PC-9 (cell line): ENCODE measurements around the gene SCARB1. TPM values are rescaled to one million over a fixed set of nuclear protein-coding genes. Genes with fewer than 3 reads are reported as not detected.

Source experiments
- BruUV-seq: library from RNA; stranded (reverse); fragments of 400-500 nt; replicated peaks from 2 replicates; lab custom pipeline; 2021; lab: Mats Ljungman, UMichigan
- CTCF ChIA-PET: fragments of 300-600 bp; sonication (Branson Sonifier 250); formaldehyde crosslinking; loops from one replicate; lab custom pipeline; 2022; ENCODE audit warnings: antibody characterized with exemption; lab: Charles Lee
- POLR2A ChIA-PET: fragments of 300-600 bp; sonication (Branson Sonifier 250); formaldehyde crosslinking; loops from one replicate; lab custom pipeline; 2022; ENCODE audit warnings: antibody characterized with exemption; ENCODE audit not compliant: unreplicated experiment; lab: Charles Lee
- DNase-seq, 2 experiments: peaks; one replicate each; pipeline versions ENCODE4 v3.0.0 to v3.0.0-alpha.2; 2015 to 2022; ENCODE audit warnings: mixed read lengths in 1 of 2
- H2AFZ ChIP-seq: fragments of 200-600 bp; sonication (generic); 2 replicates; pipeline ENCODE4 v1.8.1; 2017; ENCODE audit warnings: antibody characterized with exemption
- H3F3A ChIP-seq: fragments of 200-600 bp; sonication (generic); 2 replicates; pipeline ENCODE4 v1.8.1; 2017; ENCODE audit warnings: antibody characterized with exemption, mild to moderate bottlenecking, low read depth; ENCODE audit not compliant: insufficient read depth
- H3K27ac ChIP-seq: fragments of 200-600 bp; sonication (generic); 2 replicates; pipeline ENCODE4 v1.6.1; 2016; ENCODE audit warnings: mixed run types
- H3K27me3 ChIP-seq: fragments of 200-600 bp; sonication (generic); 2 replicates; pipeline ENCODE4 v1.6.1; 2016; ENCODE audit warnings: low read depth, mixed run types; ENCODE audit not compliant: insufficient read depth
- H3K36me3 ChIP-seq: fragments of 200-600 bp; sonication (generic); 2 replicates; pipeline ENCODE4 v1.6.1; 2016; ENCODE audit warnings: low read depth, mixed run types
- H3K4me1 ChIP-seq: fragments of 200-600 bp; sonication (generic); replicated peaks from 2 replicates; pipeline ENCODE4 v1.6.1; 2016; ENCODE audit warnings: mixed run types; ENCODE audit not compliant: insufficient read depth
- H3K4me2 ChIP-seq: fragments of 200-600 bp; sonication (generic); 2 replicates; pipeline ENCODE4 v1.6.1; 2017; ENCODE audit warnings: mixed run types
- H3K4me3 ChIP-seq: fragments of 200-600 bp; sonication (generic); 2 replicates; pipeline ENCODE4 v1.6.1; 2016; ENCODE audit warnings: mixed run types
- H3K79me2 ChIP-seq: fragments of 200-600 bp; sonication (generic); 2 replicates; pipeline ENCODE4 v1.6.1; 2017; ENCODE audit warnings: low read depth, mixed run types
- H3K9me2 ChIP-seq: fragments of 200-600 bp; sonication (generic); 2 replicates; pipeline ENCODE4 v1.8.1; 2017; ENCODE audit warnings: mild to moderate bottlenecking; ENCODE audit not compliant: insufficient read depth
- H3K9me3 ChIP-seq: fragments of 200-600 bp; sonication (generic); 2 replicates; pipeline ENCODE4 v1.8.1; 2016; ENCODE audit warnings: low read depth; ENCODE audit not compliant: insufficient read depth
- H4K20me1 ChIP-seq: fragments of 200-600 bp; sonication (generic); 2 replicates; pipeline ENCODE4 v1.8.1; 2017; ENCODE audit not compliant: insufficient read depth
- EZH2 ChIP-seq: fragments of 200-600 bp; sonication (generic); IDR thresholded peaks from 2 replicates; pipeline ENCODE4 v1.8.0; 2017; ENCODE audit warnings: antibody characterized with exemption, low read depth
- intact Hi-C: fragments of 100-400 bp; cut with micrococcal nuclease; formaldehyde crosslinking; loops from one replicate; pipeline ENCODE4 v1.10.0; 2022; ENCODE audit not compliant: unreplicated experiment
- total RNA-seq: library from RNA; stranded (reverse); gene quantifications from 2 replicates; pipeline ENCODE4 v1.2.3, GENCODE V29; 2021
- TF ChIP-seq, protein P1 (sequence below): fragments of 200-600 bp; sonication (generic); conservative IDR thresholded peaks from 2 replicates; pipeline ENCODE4 v1.6.1; 2017; ENCODE audit warnings: mixed run types, antibody characterized with exemption, mild to moderate bottlenecking, moderate library complexity

The SCARB1 gene
- total RNA-seq, 1 experiment from 2014 or later, result 49.6 TPM

DNA sequence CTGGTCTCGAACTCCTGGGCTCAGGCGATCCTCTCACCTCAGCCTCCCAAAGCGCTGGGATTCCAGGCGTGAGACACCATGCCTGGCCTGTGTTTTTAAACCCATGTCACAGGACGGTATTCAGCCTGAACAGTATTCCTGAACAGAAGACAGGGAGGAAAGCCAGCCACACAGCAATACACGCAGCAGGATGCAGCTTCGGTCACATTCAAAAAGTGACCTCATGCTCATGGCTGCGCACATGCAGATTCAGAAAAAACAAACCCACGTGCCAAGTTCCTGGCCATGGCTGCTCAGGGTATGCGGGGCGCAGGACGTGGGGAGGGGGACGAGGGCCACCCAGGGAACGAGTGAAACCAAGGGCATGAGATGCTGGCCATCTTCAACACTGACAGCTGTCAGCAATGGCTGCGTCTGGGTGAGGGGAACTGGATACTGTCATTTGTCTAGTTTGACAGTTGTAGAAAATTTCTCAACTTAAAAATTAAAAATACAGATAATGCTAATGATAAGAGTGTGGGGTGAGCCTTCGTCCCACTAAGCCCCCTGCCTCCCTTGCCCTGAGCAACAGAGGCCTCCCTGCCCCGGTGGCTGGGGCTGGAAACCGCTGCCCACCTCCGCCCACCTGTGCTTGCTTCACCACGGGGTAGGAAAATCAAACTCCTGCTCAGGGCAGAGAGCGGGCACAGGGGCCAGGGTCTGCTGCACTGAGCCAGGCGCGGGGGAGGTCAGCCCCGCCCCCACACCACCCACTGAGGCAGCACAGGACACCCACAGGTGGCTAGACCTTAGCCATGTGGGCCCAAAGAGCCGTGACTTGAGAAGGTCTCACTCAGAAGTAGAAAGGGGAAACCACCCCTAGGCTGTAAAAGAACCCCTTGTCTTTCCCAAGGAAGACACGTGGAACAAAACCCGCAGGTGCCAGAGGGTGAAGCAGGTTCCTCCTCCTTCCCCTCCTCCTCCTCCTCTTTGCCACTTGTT lies 84.2 kb downstream of the SCARB1 start:
- Histone ChIP-seq H3F3A (no peaks in the 10 kb centered on the region; the same call in 1 of the 2 replicates), H3K27me3 (no peaks in the 10 kb centered on the region), H3K9me3 (no peaks in the 10 kb centered on the region), H3K9me2 (no peaks in the 10 kb centered on the region), H3K36me3 (no peaks in the 10 kb centered on the region), H3K4me1 (no peaks in the 10 kb centered on the region; the same call in 1 of the 2 replicates), H3K27ac (no peak overlapping the region), H3K79me2 (no peaks in the 10 kb centered on the region), H2AFZ (no peak overlapping the region), H3K4me2 (no peak overlapping the region), H4K20me1 (no peaks in the 10 kb centered on the region), H3K4me3 (no peak overlapping the region)
- CTCF ChIA-PET, result no interaction called here
- no peak for DNase-seq
- POLR2A ChIA-PET, result no interaction called here
- TF ChIP-seq, protein P1, sequence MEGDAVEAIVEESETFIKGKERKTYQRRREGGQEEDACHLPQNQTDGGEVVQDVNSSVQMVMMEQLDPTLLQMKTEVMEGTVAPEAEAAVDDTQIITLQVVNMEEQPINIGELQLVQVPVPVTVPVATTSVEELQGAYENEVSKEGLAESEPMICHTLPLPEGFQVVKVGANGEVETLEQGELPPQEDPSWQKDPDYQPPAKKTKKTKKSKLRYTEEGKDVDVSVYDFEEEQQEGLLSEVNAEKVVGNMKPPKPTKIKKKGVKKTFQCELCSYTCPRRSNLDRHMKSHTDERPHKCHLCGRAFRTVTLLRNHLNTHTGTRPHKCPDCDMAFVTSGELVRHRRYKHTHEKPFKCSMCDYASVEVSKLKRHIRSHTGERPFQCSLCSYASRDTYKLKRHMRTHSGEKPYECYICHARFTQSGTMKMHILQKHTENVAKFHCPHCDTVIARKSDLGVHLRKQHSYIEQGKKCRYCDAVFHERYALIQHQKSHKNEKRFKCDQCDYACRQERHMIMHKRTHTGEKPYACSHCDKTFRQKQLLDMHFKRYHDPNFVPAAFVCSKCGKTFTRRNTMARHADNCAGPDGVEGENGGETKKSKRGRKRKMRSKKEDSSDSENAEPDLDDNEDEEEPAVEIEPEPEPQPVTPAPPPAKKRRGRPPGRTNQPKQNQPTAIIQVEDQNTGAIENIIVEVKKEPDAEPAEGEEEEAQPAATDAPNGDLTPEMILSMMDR, result no peak
- TF ChIP-seq EZH2, result no peak
- BruUV-seq, result no TSS peak
- intact Hi-C loops, result loop anchor here (10.0 kb wide), 1 partner anchor 975 kb away; no protein-coding TSS in a partner anchor

DNA sequence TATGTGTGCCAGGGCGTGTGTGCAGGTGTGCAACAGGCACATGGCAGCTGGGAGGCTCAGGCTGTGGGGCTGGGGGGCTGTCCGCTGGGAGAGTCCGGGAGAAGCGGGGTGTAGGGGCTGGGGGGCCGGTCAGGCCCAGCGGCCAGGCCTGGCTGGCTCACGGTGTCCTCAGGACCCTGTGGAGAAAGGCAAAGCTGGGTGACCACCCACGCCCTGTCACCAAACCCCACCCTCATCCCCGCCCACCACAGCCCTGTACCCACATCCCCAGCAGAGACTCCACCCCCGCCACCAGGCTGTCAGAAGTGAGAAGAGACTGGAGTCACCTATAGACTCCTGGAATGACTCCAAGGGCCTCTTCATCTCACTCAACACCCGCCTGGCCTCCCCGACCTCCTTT lies 85.3 kb downstream of the SCARB1 start:
- no peak overlapping the region for H3K4me3 ChIP-seq
- no peaks in the 10 kb centered on the region; the same call in 1 of the 2 replicates for H3K4me1 ChIP-seq
- BruUV-seq, result no TSS peak
- no peak overlapping the region for H2AFZ ChIP-seq
- no peak for TF ChIP-seq EZH2
- TF ChIP-seq, protein P1, result no peak
- H4K20me1 ChIP-seq, result no peaks in the 10 kb centered on the region
- intact Hi-C loops, result loop anchor here (10.0 kb wide), 1 partner anchor 974 kb away; no protein-coding TSS in a partner anchor
- no peaks in the 10 kb centered on the region for H3K27me3 ChIP-seq
- H3K27ac ChIP-seq, result no peak overlapping the region
- no peaks in the 10 kb centered on the region for H3K79me2 ChIP-seq
- CTCF ChIA-PET, result no interaction called here
- no peaks in the 10 kb centered on the region for H3K9me3 ChIP-seq
- H3K36me3 ChIP-seq, result no peaks in the 10 kb centered on the region
- H3K9me2 ChIP-seq, result no peaks in the 10 kb centered on the region
- H3K4me2 ChIP-seq, result no peak overlapping the region
- H3F3A ChIP-seq, result no peaks in the 10 kb centered on the region; the same call in 1 of the 2 replicates
- POLR2A ChIA-PET, result no interaction called here
- no peak for DNase-seq

DNA sequence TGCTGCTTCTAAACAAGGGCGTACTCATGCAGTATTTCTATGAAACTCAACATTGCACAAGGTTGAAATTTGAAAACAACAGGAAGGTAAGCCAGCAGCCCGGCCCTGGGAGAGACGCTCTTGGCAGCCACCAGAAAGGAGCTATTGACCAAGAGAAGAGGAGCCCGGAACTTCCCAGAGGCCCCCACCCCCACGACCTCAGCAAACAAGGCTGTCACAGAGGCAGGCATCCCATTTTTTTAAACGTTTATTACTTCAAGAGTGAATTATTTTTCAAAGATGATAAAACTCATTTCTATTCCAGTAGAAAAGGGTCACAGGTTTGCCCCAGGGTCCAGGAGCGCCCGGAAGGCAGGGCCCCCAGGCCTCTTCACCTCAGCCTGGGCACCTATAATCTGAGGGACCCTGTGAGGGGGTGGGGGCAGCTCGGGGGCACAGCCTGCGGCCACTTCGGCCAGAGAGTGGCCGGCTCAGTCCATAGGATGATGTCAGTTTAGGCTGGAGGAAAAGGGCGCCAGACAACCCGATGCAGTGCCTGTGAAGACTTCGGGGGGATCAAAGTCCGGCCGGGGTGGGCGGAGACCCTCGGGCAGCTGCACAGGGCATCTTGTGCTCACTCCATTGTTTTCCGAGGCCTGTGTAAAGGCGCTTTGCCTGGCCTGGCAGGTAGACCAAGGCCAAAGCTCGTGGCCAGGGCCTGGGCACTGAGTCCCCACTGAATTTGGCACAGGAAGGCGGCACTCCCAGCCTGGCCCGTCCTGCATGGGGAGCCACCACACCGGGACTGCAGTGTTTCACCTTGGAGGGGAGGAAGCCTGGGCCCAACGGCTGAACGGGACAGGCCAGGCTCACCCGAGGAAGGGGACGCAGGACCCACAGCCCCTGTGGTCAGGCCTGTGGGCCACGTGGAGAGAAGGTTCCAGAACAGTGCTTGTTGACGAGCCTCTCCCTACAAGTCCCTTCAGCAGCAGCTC lies 86.0 kb downstream of the SCARB1 start:
- ChIA-PET POLR2A (no interaction called here), CTCF (no interaction called here)
- no peaks in the 10 kb centered on the region for H3K36me3 ChIP-seq
- no peak overlapping the region for H3K4me2 ChIP-seq
- no peaks in the 10 kb centered on the region; the same call in 1 of the 2 replicates for H3F3A ChIP-seq
- BruUV-seq, result no TSS peak
- no peak overlapping the region for H3K27ac ChIP-seq
- no peaks in the 10 kb centered on the region; the same call in 1 of the 2 replicates for H3K4me1 ChIP-seq
- H3K9me3 ChIP-seq, result no peaks in the 10 kb centered on the region
- no peaks in the 10 kb centered on the region for H4K20me1 ChIP-seq
- intact Hi-C loops, result loop anchor here (10.0 kb wide), 1 partner anchor 973 kb away; no protein-coding TSS in a partner anchor
- H3K4me3 ChIP-seq, result no peak overlapping the region
- TF ChIP-seq, protein P1, result no peak
- TF ChIP-seq EZH2, result no peak
- DNase-seq, result no peak
- H2AFZ ChIP-seq, result no peak overlapping the region
- H3K9me2 ChIP-seq, result no peaks in the 10 kb centered on the region
- H3K27me3 ChIP-seq, result no peaks in the 10 kb centered on the region
- no peaks in the 10 kb centered on the region for H3K79me2 ChIP-seq
